GM21515 (cell line): ENCODE data around the gene STAT2.
"Not testable (repeated sequence)": the region's sequence is repeated elsewhere in the genome, so short reads cannot be mapped to it uniquely, and the experiment has no call there.

Experiments
- ATAC-seq: cut with Tn5 transposase; IDR thresholded peaks from one replicate; pipeline ENCODE4 v1.9.1; 2021; ENCODE audit not compliant: unreplicated experiment

STAT2 gene

DNA sequence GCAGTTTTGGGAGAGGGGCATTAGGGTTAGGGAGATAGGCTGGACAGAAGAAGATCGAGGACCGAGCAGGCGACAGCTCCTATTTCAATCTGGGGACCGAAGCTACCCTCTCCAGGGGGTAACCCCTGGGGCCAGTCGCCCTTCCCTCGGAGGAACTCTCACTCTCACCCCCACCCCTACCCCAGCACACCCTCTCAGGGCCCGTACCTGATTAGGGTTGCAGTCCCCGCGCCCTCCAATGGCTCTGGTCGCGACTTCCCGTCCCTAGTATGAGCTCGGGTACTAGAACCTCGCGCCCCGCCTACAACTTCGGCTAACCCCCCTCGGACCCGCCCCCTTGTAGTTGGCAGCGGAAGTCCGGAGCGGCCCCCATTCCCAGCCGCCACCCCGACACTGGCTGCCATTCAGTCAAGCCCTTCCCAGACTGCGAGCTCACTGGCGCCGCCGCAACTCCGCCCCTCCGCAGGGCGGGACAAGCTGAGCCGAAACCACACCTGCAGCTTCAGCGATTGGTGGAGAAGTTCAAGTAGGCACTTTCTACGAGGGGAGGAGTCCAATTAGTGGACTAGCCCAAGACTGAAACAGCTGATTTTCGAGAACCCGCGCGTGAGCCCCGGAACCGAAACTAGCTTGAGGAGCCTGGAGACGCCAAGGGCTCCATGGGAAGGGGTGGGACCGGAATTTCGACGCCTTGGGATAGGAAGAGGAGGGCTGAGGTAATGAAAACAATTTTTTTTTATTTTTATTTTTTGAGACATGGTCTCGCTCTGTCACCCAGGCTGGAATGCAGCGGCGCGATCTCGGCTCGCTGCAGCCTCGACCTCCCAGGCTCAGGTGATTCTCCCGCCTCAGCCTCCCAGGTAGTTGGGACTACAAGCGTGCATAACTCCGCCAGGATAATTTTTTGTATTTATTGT lies at the start of gene STAT2:
Gene STAT2, minus strand, starts transcription at position 257 of the 917 bp plus-strand sequence. CDS start 3,536 bp downstream, outside the sequence.
- ATAC-seq: peak; percentile 94

GRCh38 chr12:56408799-56409417 lies 49.0 kb upstream of the STAT2 start:
- no peak for ATAC-seq

DNA sequence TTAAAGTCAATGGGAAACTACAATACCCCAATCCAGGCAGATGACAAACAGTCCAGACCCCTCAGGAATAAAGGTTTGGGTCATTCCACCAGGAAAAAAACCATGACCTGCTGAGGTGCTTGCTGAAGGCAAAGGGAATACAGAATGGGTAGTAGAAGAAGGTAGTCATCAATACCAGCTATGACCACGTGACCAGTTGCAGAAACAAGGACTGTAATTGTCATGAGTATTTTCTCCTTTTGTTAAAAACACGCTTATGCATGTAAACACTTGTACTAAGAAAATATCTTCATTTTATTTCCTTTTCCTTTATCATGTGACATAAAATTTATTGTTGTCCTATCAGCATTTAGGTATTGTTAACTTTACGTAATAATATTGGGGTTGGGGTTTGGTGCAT lies 44.3 kb upstream of the STAT2 start:
- not testable (repeated sequence) for ATAC-seq

GRCh38 chr12:56401612-56402011 lies 41.7 kb upstream of the STAT2 start:
- ATAC-seq: not testable (repeated sequence)

- not testable (repeated sequence) for ATAC-seq
Measured at GRCh38 chr12:56401125-56401524, 41.2 kb upstream of the STAT2 start.

GRCh38 chr12:56399466-56399865 lies 39.6 kb upstream of the STAT2 start:
- ATAC-seq: not testable (repeated sequence)

DNA sequence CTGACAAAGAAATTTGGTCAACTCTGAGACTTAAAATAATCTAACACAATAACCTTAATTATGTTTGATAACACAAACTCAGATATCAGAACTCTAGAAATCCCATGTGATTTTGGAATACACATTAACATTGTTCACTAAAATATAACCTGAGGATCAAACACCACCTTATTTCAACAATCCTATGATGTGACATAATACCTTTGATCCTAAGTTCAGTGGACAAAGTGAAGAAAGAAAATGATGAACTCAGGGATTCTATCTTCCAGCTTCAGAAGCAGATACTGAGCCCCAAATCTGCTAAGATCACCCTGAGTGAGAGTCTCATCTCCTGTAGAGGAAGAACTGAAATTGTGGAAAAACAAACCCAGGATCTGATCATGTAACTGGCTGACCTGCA lies 38.4 kb upstream of the STAT2 start:
- ATAC-seq: no peak

DNA sequence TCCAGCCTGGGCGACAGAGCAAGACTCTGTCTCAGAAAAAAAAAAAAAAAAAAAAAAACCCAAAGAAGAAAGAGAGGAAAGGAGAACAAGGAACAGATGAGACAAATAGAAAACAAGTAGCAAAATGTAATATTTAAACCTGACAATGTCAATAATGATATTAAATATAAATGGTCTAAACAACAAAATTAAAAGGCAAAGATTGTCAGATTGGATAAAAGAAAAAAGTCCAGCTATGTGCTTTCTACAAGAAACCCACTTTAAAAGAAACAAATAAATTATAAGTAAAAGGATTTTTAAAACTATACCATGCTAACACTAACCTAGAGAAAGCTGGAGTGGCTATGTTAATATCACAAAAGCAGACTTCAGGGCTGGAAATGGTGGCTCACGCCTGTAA lies 32.4 kb upstream of the STAT2 start:
- ATAC-seq: no peak

DNA sequence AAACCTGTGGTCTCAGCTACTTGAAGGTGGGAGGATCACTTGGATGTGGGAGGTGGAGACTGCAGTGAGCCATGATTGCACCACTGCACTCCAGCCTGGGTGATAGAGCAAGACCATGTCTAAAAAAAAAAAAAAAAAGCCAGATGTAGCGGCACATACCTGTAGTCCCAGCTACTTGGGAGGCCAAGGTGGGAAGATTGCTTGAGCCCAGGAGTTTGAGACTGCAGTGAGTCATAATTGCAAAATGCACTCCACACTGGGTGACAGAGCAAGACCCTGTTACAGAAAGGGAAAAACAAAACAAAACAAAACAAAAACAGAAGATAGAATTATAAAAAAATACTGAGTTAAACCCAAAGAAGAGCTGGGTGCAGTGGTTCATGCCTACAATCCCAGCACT lies 31.8 kb upstream of the STAT2 start:
- no peak for ATAC-seq

GRCh38 chr12:56389412-56389811 lies 29.5 kb upstream of the STAT2 start:
- no peak for ATAC-seq

GRCh38 chr12:56387152-56387736 lies 27.3 kb upstream of the STAT2 start:
- no peak for ATAC-seq

GRCh38 chr12:56385873-56386272 lies 26.0 kb upstream of the STAT2 start:
- no peak for ATAC-seq

- no peak for ATAC-seq
Measured at GRCh38 chr12:56382611-56383010, 22.7 kb upstream of the STAT2 start.

DNA sequence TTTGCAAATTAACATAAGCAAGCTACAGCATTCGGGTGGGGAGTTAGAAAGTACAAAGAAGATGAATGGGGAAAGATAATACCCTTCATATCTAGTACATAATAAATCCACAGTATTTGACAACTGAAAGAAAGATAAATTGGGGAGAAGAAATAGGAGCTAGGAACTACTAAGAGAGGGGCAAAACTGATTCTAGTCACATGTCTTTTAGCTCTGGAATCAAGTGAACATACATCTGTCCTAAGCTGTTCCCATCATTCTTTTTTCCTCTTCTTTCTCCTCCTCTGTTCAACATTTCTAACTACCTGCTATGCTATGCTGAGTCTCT lies 18.0 kb upstream of the STAT2 start:
- no peak for ATAC-seq

- ATAC-seq: no peak
Measured at GRCh38 chr12:56377310-56377988, 17.5 kb upstream of the STAT2 start.

DNA sequence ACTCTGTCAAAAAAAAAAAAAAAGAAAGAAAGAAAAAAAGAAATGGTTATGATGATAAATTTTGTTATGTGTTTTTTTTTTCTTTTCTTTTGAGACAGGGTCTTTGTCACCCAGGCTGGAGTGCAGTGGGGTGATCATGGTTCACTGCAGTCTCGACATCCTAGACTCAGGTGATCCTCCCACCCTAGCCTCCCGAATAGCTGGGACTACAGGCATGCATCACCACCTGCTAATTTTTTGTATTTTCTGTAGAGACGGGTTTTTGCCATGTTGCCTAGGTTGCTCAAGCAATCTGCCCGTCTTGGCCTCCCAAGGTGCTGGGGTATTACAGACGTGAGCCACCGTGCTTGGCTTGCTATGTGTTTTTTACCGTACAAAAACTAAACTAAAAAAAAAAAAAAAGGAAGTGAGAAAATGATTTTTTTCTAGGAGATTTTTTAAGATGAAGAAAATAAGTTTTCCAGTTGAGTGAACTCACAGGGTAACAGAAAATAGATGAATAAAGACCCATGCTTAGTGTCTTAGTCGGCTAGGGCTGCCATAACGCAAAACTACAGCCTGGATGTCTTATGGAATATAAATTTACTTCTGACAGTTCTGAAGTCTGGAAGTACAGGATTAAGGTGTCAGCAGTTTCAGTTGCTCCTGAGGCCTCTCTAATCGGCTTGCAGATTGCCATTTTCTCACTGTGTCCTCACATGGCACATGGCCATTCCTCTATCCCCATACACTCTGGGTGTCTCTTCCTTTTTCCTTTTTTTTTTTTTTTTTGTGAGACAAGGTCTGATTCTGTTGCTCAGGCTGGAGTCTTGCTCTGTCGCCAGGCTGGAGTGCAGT lies 15.9 kb upstream of the STAT2 start:
- ATAC-seq: peak; percentile 67

DNA sequence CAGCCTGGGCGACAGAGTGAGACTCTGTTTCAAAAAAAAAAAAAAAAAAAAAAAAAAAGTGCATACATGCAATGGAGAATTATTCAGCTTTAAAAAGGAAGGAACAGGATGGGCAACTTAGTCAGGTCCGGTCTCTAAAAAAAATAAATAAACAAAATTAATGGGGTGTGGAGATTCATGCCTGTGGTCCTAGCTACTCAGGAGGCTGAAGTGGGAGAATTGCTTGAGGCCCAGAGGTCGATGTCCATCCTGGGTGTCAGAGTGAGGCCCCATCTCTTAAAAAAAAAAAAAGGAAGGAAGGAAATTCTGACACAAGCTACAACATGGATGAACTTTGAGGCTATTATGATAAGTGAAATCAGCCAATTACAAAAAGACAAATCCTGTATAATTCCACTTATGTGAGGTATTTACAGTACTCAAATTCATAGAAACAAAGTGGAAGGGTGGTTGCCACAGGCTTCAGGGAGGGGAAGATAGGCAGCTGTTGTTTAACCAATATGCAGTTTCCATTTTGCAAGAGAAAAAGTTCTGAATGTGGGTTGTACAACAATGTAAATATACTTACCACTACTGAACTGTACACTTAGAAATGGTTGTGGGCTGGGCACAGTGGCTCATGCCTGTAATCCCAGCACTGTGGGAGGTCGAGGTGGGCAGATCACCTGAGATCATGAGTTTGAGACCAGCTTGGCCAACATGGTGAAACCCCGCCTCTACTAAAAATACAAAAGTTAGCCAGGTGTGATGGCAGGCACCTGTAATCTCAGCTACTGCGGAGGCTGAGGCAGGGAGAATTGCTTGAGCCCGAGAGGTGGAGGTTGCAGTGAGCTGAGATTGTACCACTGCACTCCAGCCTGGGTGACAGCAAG lies 15.1 kb upstream of the STAT2 start:
- ATAC-seq: peak; percentile 30

DNA sequence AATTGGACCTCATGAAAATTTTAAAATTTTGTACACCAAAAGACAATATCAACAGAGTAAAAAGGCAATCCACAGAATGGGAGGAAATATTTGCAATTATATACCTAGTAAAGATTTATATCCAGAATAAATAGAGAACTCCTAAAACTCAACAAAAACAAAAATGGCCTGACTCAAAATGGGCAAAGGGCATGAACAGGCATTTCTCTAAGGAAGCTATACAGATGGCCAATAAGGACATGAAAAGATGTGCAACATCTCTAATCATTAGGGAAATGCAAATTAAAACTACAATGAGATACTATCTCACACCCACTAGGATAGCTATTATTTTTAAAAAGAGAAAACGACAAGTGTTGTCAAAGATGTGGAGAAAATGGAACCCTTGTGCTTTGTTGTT lies 13.6 kb upstream of the STAT2 start:
- ATAC-seq: no peak

- ATAC-seq: no peak
Measured at GRCh38 chr12:56366948-56367347, 7.0 kb upstream of the STAT2 start.
